H1 (cell line): Measurements from ENCODE around the gene WDR74. TPM values are rescaled to one million over a fixed set of nuclear protein-coding genes. Genes with fewer than 3 reads are reported as not detected.

Experiments
- CTCF ChIA-PET: fragments of 300-600 bp; sonication (Branson Sonifier 250); formaldehyde crosslinking; loops from one replicate; lab custom pipeline; 2021; ENCODE audit not compliant: partially characterized antibody; lab: Charles Lee
- POLR2A ChIA-PET: fragments of 300-600 bp; sonication (Branson Sonifier 250); formaldehyde crosslinking; loops from one replicate; lab custom pipeline; 2021; ENCODE audit warnings: inconsistent platforms; ENCODE audit not compliant: partially characterized antibody; lab: Charles Lee
- DNase-seq, 2 experiments: peaks; one replicate each; pipeline versions ENCODE4 v3.0.0 to v3.0.0-alpha.2; 2010 to 2022; ENCODE audit warnings: low spot score in 2 of 2, low read depth in 1 of 2, mixed read lengths in 1 of 2
- FAIRE-seq: peaks from 2 replicates; lab custom pipeline; 2011; peaks lifted over from hg19 to GRCh38; lab: Jason Lieb, UNC
- H2AFZ ChIP-seq: 2 replicates; pipeline ENCODE4 v1.8.1; 2012; ENCODE audit warnings: low read length, inconsistent platforms
- H2AK5ac ChIP-seq: 2 replicates; pipeline ENCODE4 v1.6.1; 2013; ENCODE audit warnings: low read depth, low read length
- H2BK120ac ChIP-seq: replicated peaks from 2 replicates; pipeline ENCODE3; 2013; ENCODE audit warnings: low read depth, low read length, inconsistent platforms
- H2BK12ac ChIP-seq: 2 replicates; pipeline ENCODE4 v1.6.1; 2013; ENCODE audit warnings: low read depth, low read length
- H2BK15ac ChIP-seq: 2 replicates; pipeline ENCODE4 v1.6.1; 2013; ENCODE audit warnings: low read length
- H2BK20ac ChIP-seq: 2 replicates; pipeline ENCODE4 v1.6.1; 2013; ENCODE audit warnings: low read length
- H2BK5ac ChIP-seq: 2 replicates; pipeline ENCODE4 v1.6.1; 2013; ENCODE audit warnings: low read depth, low read length
- H3K14ac ChIP-seq: 2 replicates; pipeline ENCODE4 v1.6.1; 2013; ENCODE audit warnings: inconsistent platforms; ENCODE audit not compliant: insufficient read length
- H3K18ac ChIP-seq: 2 replicates; pipeline ENCODE4 v1.6.1; 2013; ENCODE audit warnings: low read length; ENCODE audit errors: extremely low read depth
- H3K23ac ChIP-seq: 2 replicates; pipeline ENCODE4 v1.6.1; 2013; ENCODE audit warnings: inconsistent platforms; ENCODE audit not compliant: insufficient read length
- H3K23me2 ChIP-seq: 2 replicates; pipeline ENCODE4 v1.6.1; 2013; ENCODE audit warnings: low read depth, low read length
- H3K27ac ChIP-seq: 2 replicates; pipeline ENCODE4 v1.6.1; 2011; ENCODE audit warnings: low read depth, low read length, inconsistent platforms
- H3K27me3 ChIP-seq, 4 experiments: replicated peaks in 1 of 4; 1 replicate in 1 of 4; 2 replicates in 3 of 4; pipeline versions ENCODE4 v1.6.1 to v1.8.1; 2011 to 2013; ENCODE audit warnings: low read length in 3 of 4, mild to moderate bottlenecking in 3 of 4, inconsistent platforms in 2 of 4, mixed read lengths in 2 of 4, moderate library complexity in 1 of 4; ENCODE audit not compliant: control insufficient read depth in 3 of 4, insufficient read depth in 3 of 4; ENCODE audit errors: extremely low read depth in 1 of 4
- H3K36me3 ChIP-seq, 4 experiments: 2 replicates each; pipeline versions ENCODE4 v1.6.1 to v1.8.1; 2011 to 2013; ENCODE audit warnings: mild to moderate bottlenecking in 4 of 4, low read length in 3 of 4, moderate library complexity in 2 of 4, control low read depth in 1 of 4, inconsistent platforms in 1 of 4; ENCODE audit not compliant: insufficient read depth in 4 of 4, control insufficient read depth in 2 of 4
- H3K4ac ChIP-seq: replicated peaks from 2 replicates; pipeline ENCODE3; 2013; ENCODE audit warnings: low read length, low read depth, mixed read lengths, inconsistent platforms; ENCODE audit not compliant: insufficient read length
- H3K4me1 ChIP-seq, 4 experiments: replicated peaks in 1 of 4; 1 replicate in 1 of 4; 2 replicates in 3 of 4; pipeline versions ENCODE4 v1.6.1 to v1.8.1; 2011 to 2013; ENCODE audit warnings: low read length in 3 of 4, inconsistent platforms in 2 of 4, mixed read lengths in 1 of 4; ENCODE audit not compliant: insufficient read depth in 4 of 4, control insufficient read depth in 3 of 4
- H3K4me2 ChIP-seq, 2 experiments: 2 replicates each; pipeline versions ENCODE4 v1.6.1 to v1.8.1; 2011 to 2013; ENCODE audit warnings: low read depth in 2 of 2, low read length in 2 of 2, control low read depth in 1 of 2, inconsistent platforms in 1 of 2, mild to moderate bottlenecking in 1 of 2; ENCODE audit not compliant: insufficient read depth in 1 of 2
- H3K4me3 ChIP-seq, 4 experiments: fragments of 200-600, 300-600 bp in 1 of 4; sonication (generic), shearing (Covaris generic), sonication (Bioruptor Twin) in 1 of 4; 2 replicates each; pipeline versions ENCODE4 v1.5.1 to v1.8.1; 2011 to 2016; ENCODE audit warnings: low read length in 4 of 4, low read depth in 3 of 4, control low read depth in 2 of 4, inconsistent platforms in 2 of 4, mild to moderate bottlenecking in 2 of 4, mixed read lengths in 1 of 4, moderate library complexity in 1 of 4; ENCODE audit not compliant: insufficient read depth in 2 of 4; ENCODE audit errors: extremely low read depth in 1 of 4
- H3K56ac ChIP-seq: replicated peaks from 2 replicates; pipeline ENCODE3; 2013; ENCODE audit warnings: low read depth, mild to moderate bottlenecking, mixed read lengths, low read length, inconsistent platforms; ENCODE audit not compliant: insufficient read length
- H3K79me1 ChIP-seq: 2 replicates; pipeline ENCODE4 v1.6.1; 2013; ENCODE audit warnings: low read depth, low read length, control low read depth
- H3K79me2 ChIP-seq, 2 experiments: 2 replicates each; pipeline versions ENCODE4 v1.6.1 to v1.8.1; 2012 to 2013; ENCODE audit warnings: low read length in 2 of 2, mild to moderate bottlenecking in 2 of 2, inconsistent platforms in 1 of 2; ENCODE audit not compliant: insufficient read depth in 2 of 2, control insufficient read depth in 1 of 2
- H3K9ac ChIP-seq, 4 experiments: replicated peaks in 1 of 4; 1 replicate in 1 of 4; 2 replicates in 3 of 4; pipeline versions ENCODE4 v1.6.1 to v1.8.1; 2011 to 2013; ENCODE audit warnings: low read depth in 3 of 4, low read length in 3 of 4, control low read depth in 2 of 4, mild to moderate bottlenecking in 2 of 4, moderate library complexity in 2 of 4, inconsistent platforms in 1 of 4; ENCODE audit errors: extremely low read depth in 1 of 4
- H3K9me3 ChIP-seq, 2 experiments: 2 replicates each; pipeline versions ENCODE4 v1.6.1 to v1.8.1; 2012 to 2013; ENCODE audit warnings: mild to moderate bottlenecking in 2 of 2, moderate library complexity in 2 of 2, control low read depth in 1 of 2, inconsistent platforms in 1 of 2, low read depth in 1 of 2, low read length in 1 of 2, mixed read lengths in 1 of 2; ENCODE audit not compliant: insufficient read depth in 2 of 2
- H4K20me1 ChIP-seq, 2 experiments: replicated peaks in 1 of 2; 2 replicates each; pipeline versions ENCODE3 to v1.8.1; 2011 to 2013; ENCODE audit warnings: inconsistent platforms in 2 of 2, low read length in 2 of 2, mild to moderate bottlenecking in 1 of 2; ENCODE audit not compliant: insufficient read depth in 2 of 2, control insufficient read depth in 1 of 2
- H4K5ac ChIP-seq: 2 replicates; pipeline ENCODE4 v1.6.1; 2013; ENCODE audit warnings: low read length, low read depth, mixed read lengths, inconsistent platforms; ENCODE audit not compliant: insufficient read length
- H4K8ac ChIP-seq: 2 replicates; pipeline ENCODE4 v1.8.0; 2013; ENCODE audit warnings: mild to moderate bottlenecking, moderate library complexity, low read length, inconsistent platforms; ENCODE audit not compliant: insufficient read depth; ENCODE audit errors: extremely low read depth
- H4K91ac ChIP-seq: replicated peaks from 2 replicates; pipeline ENCODE3; 2013; ENCODE audit warnings: low read length, mixed read lengths, inconsistent platforms; ENCODE audit not compliant: insufficient read length
- CEBPB ChIP-seq: IDR thresholded peaks from 2 replicates; pipeline ENCODE4 v1.6.1; 2012; ENCODE audit warnings: low read depth, low read length
- EP300 ChIP-seq, 2 experiments: IDR thresholded peaks; 1 replicate in 1 of 2; 2 replicates in 1 of 2; pipeline ENCODE4 v1.6.1; 2011 to 2012; ENCODE audit warnings: low read depth in 2 of 2, low read length in 2 of 2, mild to moderate bottlenecking in 2 of 2, borderline replicate concordance in 1 of 2, inconsistent platforms in 1 of 2, moderate library complexity in 1 of 2
- GABPA ChIP-seq: IDR thresholded peaks from 2 replicates; pipeline ENCODE4 v1.6.1; 2011; ENCODE audit warnings: mild to moderate bottlenecking, low read length, moderate library complexity, borderline replicate concordance; ENCODE audit not compliant: insufficient read depth
- HDAC2 ChIP-seq, 2 experiments: fragments of 300-600 bp in 1 of 2; sonication (generic) in 1 of 2; IDR thresholded peaks; 2 replicates each; pipeline ENCODE4 v1.6.1; 2011 to 2012; ENCODE audit warnings: low read depth in 2 of 2, low read length in 2 of 2, mild to moderate bottlenecking in 2 of 2, moderate library complexity in 2 of 2, borderline replicate concordance in 1 of 2, inconsistent platforms in 1 of 2
- POLR2AphosphoS5 ChIP-seq: IDR thresholded peaks from 2 replicates; pipeline ENCODE4 v1.6.1; 2011; ENCODE audit warnings: low read depth, low read length
- POU5F1 ChIP-seq: IDR thresholded peaks from 2 replicates; pipeline ENCODE4 v1.6.1; 2011; ENCODE audit warnings: low read depth, mild to moderate bottlenecking, low read length, moderate library complexity
- RAD21 ChIP-seq, 2 experiments: IDR thresholded peaks in 1 of 2; conservative IDR thresholded peaks in 1 of 2; 2 replicates each; pipeline ENCODE4 v1.6.1; 2011; ENCODE audit warnings: low read depth in 2 of 2, low read length in 2 of 2, improper control_type of control experiment in 1 of 2, inconsistent platforms in 1 of 2, mild to moderate bottlenecking in 1 of 2, moderate library complexity in 1 of 2
- SIX5 ChIP-seq: IDR thresholded peaks from 2 replicates; pipeline ENCODE4 v1.6.1; 2011; ENCODE audit warnings: mild to moderate bottlenecking, low read depth, low read length
- SP1 ChIP-seq: IDR thresholded peaks from 2 replicates; pipeline ENCODE4 v1.6.1; 2011; ENCODE audit warnings: low read depth, low read length
- SP4 ChIP-seq: IDR thresholded peaks from 2 replicates; pipeline ENCODE4 v1.6.1; 2012; ENCODE audit warnings: low read length, inconsistent platforms
- TAF1 ChIP-seq: IDR thresholded peaks from 2 replicates; pipeline ENCODE4 v1.6.1; 2011; ENCODE audit warnings: mild to moderate bottlenecking, low read depth, low read length
- TBP ChIP-seq: IDR thresholded peaks from 2 replicates; pipeline ENCODE4 v1.6.1; 2011; ENCODE audit warnings: low read depth, low read length, improper control_type of control experiment
- WGBS, 2 experiments: shearing (Covaris generic) in 1 of 2; methylation state at CpG; one replicate each; pipeline versions ENCODE4 v1.1.6 to v1.1.7; 2013 to 2015; ENCODE audit warnings: low lambda C conversion rate in 2 of 2, mixed read lengths in 2 of 2, inconsistent platforms in 1 of 2, low coverage in 1 of 2, missing lambda C conversion rate in 1 of 2; ENCODE audit not compliant: insufficient replicate concordance in 2 of 2, insufficient coverage in 1 of 2, insufficient read length in 1 of 2; ENCODE audit errors: extremely low coverage in 1 of 2, missing lambda C conversion rate in 1 of 2; 5-methylcytosine and 5-hydroxymethylcytosine counted together
- polyA plus RNA-seq, 7 experiments: library from polyadenylated mRNA; depleted of rRNA in 3 of 7; stranded (reverse) in 5 of 7; unstranded in 2 of 7; fragments of >200 nt in 5 of 7; fragments of 200-250 nt in 2 of 7; gene quantifications; 1 replicate in 5 of 7; 2 replicates in 1 of 7; 4 replicates in 1 of 7; pipeline versions ENCODE4 v1.2.1 to v1.2.3, GENCODE V29; 2011 to 2013; ENCODE audit warnings: missing spikeins in 2 of 7, mixed read lengths in 2 of 7
- total RNA-seq: library from RNA; stranded (reverse); fragmentation: NEBNext Ultra II Directional; extraction: Animal tissue kit (Norgen Biotek cat#: 25700); gene quantifications from 2 replicates; pipeline ENCODE4 v1.2.1, GENCODE V29; 2021

Gene WDR74
- total and polyA plus RNA-seq, 2 of the 8 experiments (the other 6 are each of a cell fraction or from before 2014, with no cell fraction given): 93.6 to 97.0 TPM

DNA sequence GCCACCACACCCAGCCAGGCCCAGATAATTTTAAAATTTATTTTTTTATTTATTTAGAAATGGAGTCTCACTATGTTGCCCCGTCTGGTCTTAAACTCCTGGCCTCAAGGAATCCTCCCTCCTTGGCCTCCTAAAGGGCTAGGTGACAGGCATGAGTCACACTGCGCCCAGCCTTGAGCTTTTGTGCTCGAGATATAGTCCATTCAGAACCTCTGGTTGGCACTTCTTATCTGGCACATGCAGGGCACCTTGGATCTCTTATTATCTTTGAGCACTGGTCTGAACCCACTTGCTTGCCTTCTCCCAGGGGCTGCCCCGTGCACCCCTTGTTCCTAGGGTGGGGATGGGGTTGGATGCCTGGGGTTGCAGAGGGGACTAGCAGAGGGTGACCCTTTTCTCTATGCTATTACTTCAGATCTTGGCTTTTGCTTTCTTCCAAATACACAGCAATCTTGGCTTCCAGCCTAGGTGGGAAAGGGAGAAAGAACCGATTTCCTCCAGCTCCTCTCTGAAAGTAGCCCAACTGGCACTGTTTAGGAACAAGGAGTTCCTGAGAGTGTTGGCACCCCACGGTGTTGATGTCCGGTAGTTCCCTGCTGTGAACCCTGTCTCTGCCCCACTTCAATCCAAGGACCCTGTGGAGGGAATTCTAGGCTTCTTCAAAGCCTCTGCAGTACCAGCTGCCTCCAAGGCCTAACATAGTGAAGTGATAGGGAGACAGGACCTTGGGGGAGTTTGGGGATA, 40.0 kb upstream of the WDR74 start:
- Histone ChIP-seq H3K4me1 (peaks cover 0 to 25% (median 12%) of the 10 kb centered on the region in 4 experiments; a peak in 5 of 7 replicates), H2BK120ac (no peak overlapping the region), H3K4me3 (peak overlapping the region in 2 of 4 experiments; percentile 67 to 81; a peak in 4 of 8 replicates), H2AFZ (no peak overlapping the region), H3K18ac (no peak overlapping the region), H2AK5ac (no peak overlapping the region), H3K79me1 (peaks cover 4% of the 10 kb centered on the region; the same call in 1 of the 2 replicates), H3K27ac (peak overlapping the region; percentile 57), H3K79me2 (peaks cover 4 to 82% of the 10 kb centered on the region in 2 experiments), H2BK12ac (no peak overlapping the region), H3K4ac (no peak overlapping the region), H4K8ac (no peak overlapping the region), H3K9me3 (no peaks in the 10 kb centered on the region), H3K23ac (no peak overlapping the region), H3K27me3 (no peaks in the 10 kb centered on the region), H2BK15ac (no peak overlapping the region), H2BK20ac (no peak overlapping the region), H3K14ac (no peak overlapping the region), H4K20me1 (peaks cover 9 to 16% of the 10 kb centered on the region in 2 experiments), H3K9ac (no peak overlapping the region), H3K4me2 (peak overlapping the region; percentile 59 to 85), H3K23me2 (peaks cover 5% of the 10 kb centered on the region; the same call in 1 of the 2 replicates), H4K91ac (no peak overlapping the region), H3K36me3 (peaks cover 26 to 69% (median 39%) of the 10 kb centered on the region in 4 experiments), H4K5ac (no peak overlapping the region), H3K56ac (no peak overlapping the region), H2BK5ac (0 out of 2 replicates have a peak overlapping the region, but pooled peaks have one; percentile 40)
- ChIA-PET POLR2A (interaction anchor here (0.9 to 57.8 kb wide), 12 partner anchors 2 to 288 kb away, joined by 3 to 2104 read pairs (median 11); partner anchors contain the start of genes CHRM1, NXF1, SLC3A2 and STX5), CTCF (interaction anchor here (1.3 to 1.4 kb wide), 2 partner anchors 16 to 21 kb away, joined by 4 to 8 read pairs; no protein-coding TSS in a partner anchor)
- no peak for FAIRE-seq
- no peak for DNase-seq
- WGBS, 2 experiments: 76% methylated on average over 6 of the region's 7 CpGs; no CpG with 5 or more reads in 1 of the 2 experiments
- TF ChIP-seq SP4 (no peak), SP1 (no peak), HDAC2 (IDR thresholded peaks at IDR 0.05; ENCODE audit: borderline replicate concordance in 1 of 2, low read depth in 2 of 2, low read length in 2 of 2) (no peak), SIX5 (no peak), GABPA (no peak), POLR2AphosphoS5 (peak; percentile 42), POU5F1 (no peak), EP300 (IDR thresholded peaks at IDR 0.05; ENCODE audit: borderline replicate concordance in 1 of 2, low read depth in 2 of 2, low read length in 2 of 2) (no peak), RAD21 (IDR thresholded peaks at IDR 0.05 in 1 of 2, conservative IDR thresholded peaks at IDR 0.05 in 1 of 2; ENCODE audit: low read depth in 2 of 2, low read length in 2 of 2) (no peak), TAF1 (0 out of 2 replicates have a peak, but pooled peaks have one; percentile 6), TBP (no peak), CEBPB (no peak)
